ENCODE data around the gene PLEKHN1.

PLEKHN1 gene

GRCh38 chr1:920010-920409, 46.3 kb upstream of the PLEKHN1 start:
- no peak for DNase-seq (ENCODE audit: low spot score)
- in situ Hi-C loops (cut with MboI; ENCODE audit: low sequenced_read_pairs, unreplicated experiment): no loop called here
- TF ChIP-seq CTCF (IDR thresholded peaks at IDR 0.05; ENCODE audit: borderline replicate concordance, control extremely low read depth, extremely low read depth, insufficient read depth, missing control alignments): no peak

- DNase-seq (ENCODE audit: low spot score): no peak
- TF ChIP-seq CTCF (IDR thresholded peaks at IDR 0.05; ENCODE audit: borderline replicate concordance, control extremely low read depth, extremely low read depth, insufficient read depth, missing control alignments): no peak
- in situ Hi-C loops (cut with MboI; ENCODE audit: low sequenced_read_pairs, unreplicated experiment): no loop called here
Measured at GRCh38 chr1:920521-920920, 45.8 kb upstream of the PLEKHN1 start.

- DNase-seq (ENCODE audit: low spot score): peak; percentile 76
- in situ Hi-C loops (cut with MboI; ENCODE audit: low sequenced_read_pairs, unreplicated experiment): no loop called here
- TF ChIP-seq CTCF (IDR thresholded peaks at IDR 0.05; ENCODE audit: borderline replicate concordance, control extremely low read depth, extremely low read depth, insufficient read depth, missing control alignments): no peak
Measured at GRCh38 chr1:921011-921837, 45.1 kb upstream of the PLEKHN1 start.

- TF ChIP-seq CTCF (IDR thresholded peaks at IDR 0.05; ENCODE audit: borderline replicate concordance, control extremely low read depth, extremely low read depth, insufficient read depth, missing control alignments): no peak
Measured at GRCh38 chr1:923131-923990, 42.9 kb upstream of the PLEKHN1 start, which contains the start of gene SAMD11. TSS of gene SAMD11 (plus strand) at chr1:923923. CDS start at chr1:924432, 509 bp downstream.

GRCh38 chr1:923991-924655, 42.2 kb upstream of the PLEKHN1 start:
- in situ Hi-C loops (cut with MboI; ENCODE audit: low sequenced_read_pairs, unreplicated experiment): no loop called here
- DNase-seq (ENCODE audit: low spot score): no peak
- TF ChIP-seq CTCF (IDR thresholded peaks at IDR 0.05; ENCODE audit: borderline replicate concordance, control extremely low read depth, extremely low read depth, insufficient read depth, missing control alignments): no peak

More at GRCh38 chr1:923131-923990, 42.9 kb upstream of the PLEKHN1 start, which contains the start of gene SAMD11:
- in situ Hi-C loops (cut with MboI; ENCODE audit: low sequenced_read_pairs, unreplicated experiment): no loop called here
- DNase-seq (ENCODE audit: low spot score): no peak
